ENCODE data around the gene SENP6. TPM values are rescaled to one million over a fixed set of nuclear protein-coding genes. Genes with fewer than 3 reads are reported as not detected.

The SENP6 gene
- total and polyA plus RNA-seq, 9 of the 15 experiments (the other 6 are each of a cell fraction or from before 2014, with no cell fraction given): 11.1 to 79.4 (median 46.8) TPM

DNA sequence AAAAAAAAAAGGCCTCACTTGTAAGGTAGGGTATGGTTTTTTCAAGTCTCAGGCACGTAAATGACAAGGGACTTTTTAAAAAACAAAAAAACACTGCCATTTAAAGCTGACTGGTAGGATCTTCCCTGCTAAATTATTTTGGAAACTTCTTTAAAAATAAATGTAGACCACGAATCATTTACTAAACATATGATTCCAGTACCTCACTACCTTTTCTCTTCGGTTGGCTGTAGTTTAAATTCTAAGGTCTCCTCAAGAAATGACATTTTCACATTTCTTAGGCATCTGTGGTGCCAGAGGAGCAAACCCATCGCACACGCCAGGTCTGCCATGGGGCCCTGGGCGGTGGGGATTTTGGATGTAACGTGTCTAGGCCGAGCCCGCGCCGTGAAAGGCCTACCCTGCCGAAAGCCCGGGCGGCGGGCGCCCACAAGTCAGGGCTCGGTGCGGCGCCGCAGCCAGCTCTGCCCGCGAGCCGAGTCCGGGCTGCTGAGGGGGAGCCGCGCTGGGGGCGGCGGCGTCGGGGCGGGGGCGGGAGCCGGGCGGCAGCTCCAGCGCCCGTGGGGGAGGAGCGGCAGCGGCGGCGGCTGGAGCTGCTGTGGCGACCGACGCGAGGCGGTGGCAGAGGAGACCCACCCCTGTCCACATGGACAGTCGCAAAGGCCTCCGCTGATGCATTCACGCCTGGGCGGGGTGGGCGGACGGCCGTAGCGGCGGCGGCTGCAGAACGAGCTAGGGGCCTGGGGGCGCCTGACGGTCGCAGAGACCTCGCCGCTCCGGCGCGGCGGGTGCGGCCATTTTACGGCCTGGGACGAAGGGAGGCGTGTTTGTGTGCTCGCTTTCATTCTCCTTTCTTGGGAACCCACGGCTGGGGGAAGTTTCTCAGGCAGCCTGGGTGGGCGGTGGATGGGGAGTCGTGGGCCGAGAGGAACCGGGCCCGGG lies at the start of gene SENP6 (continued):
- TF ChIP-seq AFF1 (IDR thresholded peaks at IDR 0.05; ENCODE audit: low read depth in 1 of 2, partially characterized antibody in 2 of 2) (no peak), HDAC2 (IDR thresholded peaks at IDR 0.05) (no peak), CBFA2T2 (conservative IDR thresholded peaks at IDR 0.05) (no peak), MEF2A (IDR thresholded peaks at IDR 0.05; ENCODE audit: control insufficient read depth, low read depth, low read length) (no peak), MTA2 (IDR thresholded peaks at IDR 0.05; ENCODE audit: low read depth) (no peak), L3MBTL2 (IDR thresholded peaks at IDR 0.05) (peak; percentile 51; the same call in 1 of the 2 replicates), E2F3 (CRISPR knock-in tag; IDR thresholded peaks at IDR 0.05) (no peak), MTF1 (CRISPR knock-in tag; IDR thresholded peaks at IDR 0.05; ENCODE audit: borderline replicate concordance) (no peak), KLF6 (CRISPR knock-in tag; IDR thresholded peaks at IDR 0.05; ENCODE audit: borderline replicate concordance) (no peak), ETV6 (IDR thresholded peaks at IDR 0.05; ENCODE audit: borderline replicate concordance in 1 of 2, low read depth in 2 of 2, low read length in 1 of 2) (no peak), ETV6 (CRISPR knock-in tag; IDR thresholded peaks at IDR 0.05; ENCODE audit: borderline replicate concordance) (peak; percentile 71; the same call in 1 of the 2 replicates), U2AF2 (optimal IDR thresholded peaks at IDR 0.05; ENCODE audit: low read depth, low read length) (no peak), KHSRP (IDR thresholded peaks at IDR 0.05) (no peak), ZNF583 (CRISPR knock-in tag; IDR thresholded peaks at IDR 0.05) (no peak), ZNF143 (CRISPR knock-in tag; IDR thresholded peaks at IDR 0.05) (no peak; the same call in 1 of the 2 replicates)
- TF ChIP-seq, protein P1, sequence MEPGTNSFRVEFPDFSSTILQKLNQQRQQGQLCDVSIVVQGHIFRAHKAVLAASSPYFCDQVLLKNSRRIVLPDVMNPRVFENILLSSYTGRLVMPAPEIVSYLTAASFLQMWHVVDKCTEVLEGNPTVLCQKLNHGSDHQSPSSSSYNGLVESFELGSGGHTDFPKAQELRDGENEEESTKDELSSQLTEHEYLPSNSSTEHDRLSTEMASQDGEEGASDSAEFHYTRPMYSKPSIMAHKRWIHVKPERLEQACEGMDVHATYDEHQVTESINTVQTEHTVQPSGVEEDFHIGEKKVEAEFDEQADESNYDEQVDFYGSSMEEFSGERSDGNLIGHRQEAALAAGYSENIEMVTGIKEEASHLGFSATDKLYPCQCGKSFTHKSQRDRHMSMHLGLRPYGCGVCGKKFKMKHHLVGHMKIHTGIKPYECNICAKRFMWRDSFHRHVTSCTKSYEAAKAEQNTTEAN (CRISPR knock-in tag; IDR thresholded peaks at IDR 0.05): no peak
- TF ChIP-seq, protein P2, sequence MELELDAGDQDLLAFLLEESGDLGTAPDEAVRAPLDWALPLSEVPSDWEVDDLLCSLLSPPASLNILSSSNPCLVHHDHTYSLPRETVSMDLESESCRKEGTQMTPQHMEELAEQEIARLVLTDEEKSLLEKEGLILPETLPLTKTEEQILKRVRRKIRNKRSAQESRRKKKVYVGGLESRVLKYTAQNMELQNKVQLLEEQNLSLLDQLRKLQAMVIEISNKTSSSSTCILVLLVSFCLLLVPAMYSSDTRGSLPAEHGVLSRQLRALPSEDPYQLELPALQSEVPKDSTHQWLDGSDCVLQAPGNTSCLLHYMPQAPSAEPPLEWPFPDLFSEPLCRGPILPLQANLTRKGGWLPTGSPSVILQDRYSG (tag; conservative IDR thresholded peaks at IDR 0.05; ENCODE audit: low read depth): no peak
- TF ChIP-seq, protein P3, sequence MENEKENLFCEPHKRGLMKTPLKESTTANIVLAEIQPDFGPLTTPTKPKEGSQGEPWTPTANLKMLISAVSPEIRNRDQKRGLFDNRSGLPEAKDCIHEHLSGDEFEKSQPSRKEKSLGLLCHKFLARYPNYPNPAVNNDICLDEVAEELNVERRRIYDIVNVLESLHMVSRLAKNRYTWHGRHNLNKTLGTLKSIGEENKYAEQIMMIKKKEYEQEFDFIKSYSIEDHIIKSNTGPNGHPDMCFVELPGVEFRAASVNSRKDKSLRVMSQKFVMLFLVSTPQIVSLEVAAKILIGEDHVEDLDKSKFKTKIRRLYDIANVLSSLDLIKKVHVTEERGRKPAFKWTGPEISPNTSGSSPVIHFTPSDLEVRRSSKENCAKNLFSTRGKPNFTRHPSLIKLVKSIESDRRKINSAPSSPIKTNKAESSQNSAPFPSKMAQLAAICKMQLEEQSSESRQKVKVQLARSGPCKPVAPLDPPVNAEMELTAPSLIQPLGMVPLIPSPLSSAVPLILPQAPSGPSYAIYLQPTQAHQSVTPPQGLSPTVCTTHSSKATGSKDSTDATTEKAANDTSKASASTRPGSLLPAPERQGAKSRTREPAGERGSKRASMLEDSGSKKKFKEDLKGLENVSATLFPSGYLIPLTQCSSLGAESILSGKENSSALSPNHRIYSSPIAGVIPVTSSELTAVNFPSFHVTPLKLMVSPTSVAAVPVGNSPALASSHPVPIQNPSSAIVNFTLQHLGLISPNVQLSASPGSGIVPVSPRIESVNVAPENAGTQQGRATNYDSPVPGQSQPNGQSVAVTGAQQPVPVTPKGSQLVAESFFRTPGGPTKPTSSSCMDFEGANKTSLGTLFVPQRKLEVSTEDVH (IDR thresholded peaks at IDR 0.05; ENCODE audit: low read depth, partially characterized antibody): no peak

All from K562 (cell line).